HG03135 (cell line): ENCODE data around the gene PHACTR3.

ENCODE experiments used
- ATAC-seq: cut with Tn5 transposase; IDR thresholded peaks from one replicate; pipeline ENCODE4 v1.9.1; 2021; ENCODE audit warnings: mild to moderate bottlenecking, moderate library complexity; ENCODE audit not compliant: unreplicated experiment

PHACTR3 gene

DNA sequence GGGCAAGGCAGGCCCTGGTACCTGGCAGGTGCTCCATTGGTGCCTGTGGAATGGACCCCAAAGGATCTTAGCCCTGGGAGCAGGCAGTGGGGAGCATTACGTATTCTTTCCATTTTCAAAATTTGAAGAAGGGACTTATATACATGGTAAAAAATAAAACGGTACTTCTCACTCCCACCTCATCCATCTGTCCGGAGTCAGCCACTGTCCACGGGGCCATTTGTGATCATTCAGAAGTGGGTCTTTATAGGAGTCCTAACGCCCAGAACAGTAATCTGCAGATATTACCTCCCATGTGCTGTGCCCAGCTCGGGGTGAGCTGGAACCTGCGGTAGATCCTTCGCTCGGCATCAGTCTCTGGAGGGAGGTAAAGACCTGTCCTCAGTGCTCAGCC is 218.7 kb downstream of the PHACTR3 start:
- no peak for ATAC-seq

DNA sequence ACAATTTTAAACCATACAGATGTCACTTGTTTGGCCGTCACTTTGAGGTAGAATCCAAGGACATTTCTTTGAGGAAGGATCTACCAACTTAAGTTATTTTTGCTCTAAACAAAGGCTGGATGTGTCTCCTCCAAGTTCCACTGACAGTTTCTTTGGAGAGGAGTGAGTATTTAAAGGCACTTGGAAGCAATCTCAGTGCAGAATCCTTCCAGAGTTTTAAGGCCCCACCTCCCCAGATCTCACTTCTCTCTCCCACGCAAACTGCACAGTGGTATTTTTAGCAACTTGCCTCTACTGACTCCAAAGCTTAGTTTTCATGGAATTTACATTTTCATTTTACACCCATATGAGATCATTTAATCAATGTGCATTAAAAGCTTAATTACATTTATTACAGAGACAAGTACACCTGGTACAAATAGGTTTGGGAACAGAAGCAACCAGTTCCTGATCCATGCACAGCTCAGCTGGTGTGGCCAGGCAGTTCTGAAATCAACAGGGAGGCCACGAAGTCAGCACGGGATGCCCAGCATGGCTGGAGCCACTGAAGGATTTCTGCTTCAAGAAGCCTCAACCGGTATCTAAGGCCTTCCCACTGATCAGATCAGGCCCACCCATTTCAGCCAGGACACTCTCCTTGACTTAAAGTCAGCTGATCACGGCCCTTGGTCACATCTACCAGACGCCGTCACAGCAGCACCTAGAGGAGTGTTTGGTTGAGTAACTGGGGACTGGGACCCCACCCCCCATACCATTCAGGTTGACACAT is 219.3 kb downstream of the PHACTR3 start:
- no peak for ATAC-seq

DNA sequence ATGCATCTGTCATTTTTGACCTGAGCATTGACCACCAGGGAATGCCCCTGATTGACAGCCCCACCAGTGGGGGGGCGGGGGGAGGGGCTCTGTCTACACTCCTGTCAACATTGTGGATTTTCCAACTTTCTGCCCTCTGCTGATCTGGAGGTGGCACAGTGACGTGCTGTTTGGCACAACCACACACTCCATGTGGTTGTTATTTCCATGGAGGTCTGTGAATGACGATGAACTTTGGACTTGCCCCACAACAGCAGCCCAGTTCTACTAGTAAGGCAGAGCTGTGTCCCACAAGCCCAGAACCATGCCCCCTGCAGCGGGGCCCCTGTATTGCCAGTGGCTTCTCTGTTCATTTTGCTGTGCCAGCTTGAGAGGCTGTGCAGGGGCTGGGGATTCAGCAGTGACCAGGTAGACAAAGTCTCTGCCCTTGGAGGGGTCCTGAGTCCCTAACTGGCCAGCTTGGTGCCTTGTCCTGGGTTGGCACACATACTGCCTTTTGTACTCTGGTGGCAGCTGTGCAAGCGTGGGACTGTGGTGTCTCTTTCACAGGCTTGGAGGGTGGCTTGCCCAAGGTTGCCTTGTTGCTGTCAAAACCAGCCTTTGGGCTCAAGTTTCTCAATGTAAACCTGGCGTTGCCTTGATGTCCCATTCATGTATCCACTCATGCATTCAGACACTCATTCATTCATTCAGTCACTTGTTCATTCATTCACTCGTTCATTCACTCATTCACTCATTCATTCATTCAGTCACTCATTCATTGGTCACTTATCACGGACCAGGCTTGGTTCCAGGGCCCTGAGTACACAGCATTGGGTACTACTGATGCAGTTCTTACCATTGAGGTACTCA is 220.6 kb downstream of the PHACTR3 start:
- no peak for ATAC-seq

DNA sequence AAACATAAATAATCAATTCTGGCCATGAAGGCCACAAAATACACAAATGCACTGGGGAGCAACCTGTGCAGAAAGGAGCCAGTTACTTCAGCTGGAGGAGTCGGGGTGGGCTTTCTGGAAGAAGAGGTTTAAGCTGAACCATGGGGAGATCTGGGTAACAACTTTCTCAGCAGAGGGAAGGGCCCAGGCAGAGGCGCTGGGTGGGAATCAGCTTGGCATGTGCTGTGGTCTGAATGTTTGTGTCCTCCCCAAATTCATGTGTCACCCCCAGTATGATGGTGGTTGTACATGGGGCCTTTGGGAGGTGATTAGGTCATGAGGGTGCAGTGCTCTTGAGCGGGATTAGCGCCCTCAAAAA is 221.2 kb downstream of the PHACTR3 start:
- ATAC-seq: no peak

DNA sequence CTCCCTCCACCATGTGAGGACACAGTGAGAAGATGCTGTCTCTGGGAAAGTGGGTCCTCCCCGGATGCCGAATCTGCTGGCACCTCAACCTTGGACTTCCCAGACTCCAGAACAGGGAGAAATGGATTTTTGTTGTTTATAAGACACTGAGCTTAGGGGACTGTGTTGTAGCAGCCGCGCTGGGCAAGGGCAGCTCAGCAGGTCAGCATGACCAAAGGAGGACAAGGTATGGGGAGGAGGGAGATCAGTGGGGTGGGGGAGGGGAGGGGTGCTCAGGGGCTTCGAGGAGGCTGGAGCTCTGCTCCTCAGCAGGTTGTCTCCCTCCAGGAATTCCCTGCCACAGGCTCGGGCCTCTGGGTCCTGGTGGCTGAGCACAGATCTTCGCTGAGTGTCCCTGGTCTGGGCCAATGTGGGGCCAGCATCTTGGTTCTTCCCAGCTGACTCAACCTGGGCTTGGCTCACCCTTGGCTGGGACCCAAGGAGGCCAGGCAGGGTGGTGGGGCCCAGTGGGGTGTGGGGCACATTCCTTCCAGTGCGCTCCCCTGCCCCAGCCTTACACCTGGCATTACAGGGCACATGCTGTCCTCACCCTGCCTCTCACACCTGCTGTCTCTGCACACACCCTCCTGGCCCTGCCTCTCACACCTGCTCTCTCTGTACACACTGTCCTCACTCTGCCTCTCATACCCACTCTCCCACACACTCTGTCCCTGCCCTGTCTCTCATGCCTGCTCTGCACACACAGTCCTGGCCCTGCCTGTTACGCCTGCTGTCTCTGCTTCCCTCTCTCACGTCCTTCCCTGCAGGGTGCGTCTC is 221.8 kb downstream of the PHACTR3 start:
- ATAC-seq: no peak

DNA sequence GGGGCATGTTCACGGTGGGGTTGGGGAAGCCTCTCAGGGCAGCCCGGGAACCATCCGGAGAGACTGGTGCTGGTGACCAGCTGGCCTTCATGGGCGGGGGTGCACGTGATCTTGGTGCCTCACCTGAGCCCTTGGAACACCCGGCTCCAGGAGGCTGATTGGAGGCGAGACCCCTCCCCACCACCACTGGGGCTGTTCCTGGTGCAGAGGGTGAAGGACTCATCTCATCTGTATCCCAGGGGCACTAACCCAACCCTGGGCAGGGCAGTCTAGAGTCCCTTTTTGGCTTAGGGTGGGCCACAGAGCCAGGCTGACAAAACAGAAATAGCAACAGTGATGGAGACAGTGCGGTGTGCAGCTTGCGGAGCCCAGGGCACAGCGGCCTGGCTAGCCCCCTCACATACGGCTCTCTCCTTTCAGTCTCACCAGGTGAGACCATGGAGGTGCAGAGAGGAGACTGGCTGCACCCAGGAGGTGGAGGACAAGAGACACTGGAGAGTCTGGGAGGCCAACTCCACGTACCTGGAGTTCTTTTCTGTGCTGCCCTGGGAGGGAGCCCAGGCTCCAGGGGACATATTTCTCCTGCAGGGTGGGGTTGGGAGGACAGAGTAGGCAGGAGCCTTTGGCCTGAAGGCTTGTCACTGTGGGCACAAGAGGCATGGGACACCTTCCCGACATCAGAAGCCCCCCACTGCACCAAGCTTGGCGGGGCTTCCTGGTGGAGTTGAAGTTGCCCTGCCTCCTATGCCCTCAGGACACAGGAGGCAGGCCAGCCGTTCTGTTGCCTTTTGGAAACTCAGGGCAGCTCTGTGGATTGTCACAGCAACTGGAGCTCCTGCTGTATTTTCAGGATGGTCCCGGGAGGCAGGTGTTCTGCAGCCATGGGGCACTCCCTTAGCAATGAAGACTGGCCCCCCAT is 223.1 kb downstream of the PHACTR3 start:
- no peak for ATAC-seq

DNA sequence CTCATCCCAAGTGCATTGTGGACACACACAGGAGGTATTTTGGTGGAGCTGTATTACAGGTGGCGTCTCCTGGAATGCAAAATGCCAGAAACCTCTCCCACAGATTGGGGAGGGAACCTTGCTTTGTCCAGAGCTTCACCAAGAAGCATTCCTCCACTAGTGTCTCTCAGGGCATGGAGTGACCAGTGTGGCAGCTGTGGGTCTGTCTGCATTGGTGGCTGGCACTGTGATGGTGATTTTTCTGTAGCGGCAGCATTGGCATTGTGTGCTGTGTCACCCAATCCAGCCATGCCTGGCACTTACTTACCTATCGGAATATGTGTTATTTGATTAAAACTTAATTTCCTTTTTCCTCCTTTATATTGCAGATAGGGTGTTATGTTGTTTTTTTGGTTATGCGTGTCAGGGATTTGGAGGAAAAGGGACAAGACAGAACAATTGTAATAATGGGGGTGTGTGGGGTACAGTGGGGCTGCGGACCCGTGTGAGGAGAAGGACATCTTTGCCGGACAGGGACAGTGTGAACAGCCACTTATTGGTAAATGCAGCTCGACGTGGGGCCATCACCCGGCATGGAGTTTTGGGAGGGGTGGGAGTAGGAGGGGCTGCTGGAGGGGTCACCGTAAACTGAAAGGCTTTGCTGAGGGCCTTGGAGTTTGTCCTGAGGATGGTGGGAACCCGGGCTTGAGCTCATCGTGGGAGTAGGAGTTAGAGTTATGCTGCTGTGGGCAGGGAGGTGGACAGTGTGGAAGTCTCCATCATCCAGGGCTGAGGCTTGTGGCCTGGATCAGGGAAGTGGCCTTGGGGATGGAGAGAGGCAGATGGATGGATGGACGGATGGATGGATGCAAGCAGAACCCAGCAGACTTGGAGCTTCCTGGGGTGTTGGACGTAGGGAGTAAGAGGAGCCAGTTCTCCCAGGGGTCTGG is 224.0 kb downstream of the PHACTR3 start:
- no peak for ATAC-seq

DNA sequence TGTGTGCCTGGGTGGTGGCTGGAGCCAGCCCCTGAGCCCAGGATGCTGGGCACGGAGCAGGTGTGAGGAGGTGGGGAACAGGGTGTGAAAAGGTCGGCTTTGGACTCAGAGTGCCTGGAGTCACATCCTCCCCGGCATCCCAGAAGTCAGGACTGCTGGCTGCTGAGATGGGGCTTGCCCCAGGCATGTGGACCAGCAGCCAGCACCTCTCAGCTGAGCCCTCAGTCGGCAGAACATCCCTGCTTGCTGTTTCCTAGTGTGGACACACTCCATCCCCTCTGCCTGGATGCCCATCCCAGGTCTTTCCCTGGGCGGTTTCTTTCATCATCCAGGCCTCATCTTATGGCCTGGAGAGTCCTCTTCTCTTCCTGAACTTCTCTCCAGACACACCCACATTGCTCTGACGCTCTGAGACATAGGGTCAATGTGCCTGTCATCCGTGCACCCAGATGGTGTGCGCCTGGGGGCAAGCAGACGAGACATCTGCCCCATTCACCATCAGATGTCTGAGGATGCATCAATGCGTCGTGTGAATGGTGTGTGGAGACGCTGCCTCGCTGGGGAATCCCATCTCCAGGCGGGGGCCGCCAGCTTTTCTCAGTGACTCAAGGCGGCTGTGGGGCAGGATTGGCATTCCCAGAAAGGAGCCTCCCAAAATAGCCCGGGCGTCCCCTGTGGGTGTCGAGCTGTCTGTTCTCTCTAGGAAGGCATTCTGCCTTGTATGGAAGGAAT is 224.9 kb downstream of the PHACTR3 start:
- no peak for ATAC-seq

DNA sequence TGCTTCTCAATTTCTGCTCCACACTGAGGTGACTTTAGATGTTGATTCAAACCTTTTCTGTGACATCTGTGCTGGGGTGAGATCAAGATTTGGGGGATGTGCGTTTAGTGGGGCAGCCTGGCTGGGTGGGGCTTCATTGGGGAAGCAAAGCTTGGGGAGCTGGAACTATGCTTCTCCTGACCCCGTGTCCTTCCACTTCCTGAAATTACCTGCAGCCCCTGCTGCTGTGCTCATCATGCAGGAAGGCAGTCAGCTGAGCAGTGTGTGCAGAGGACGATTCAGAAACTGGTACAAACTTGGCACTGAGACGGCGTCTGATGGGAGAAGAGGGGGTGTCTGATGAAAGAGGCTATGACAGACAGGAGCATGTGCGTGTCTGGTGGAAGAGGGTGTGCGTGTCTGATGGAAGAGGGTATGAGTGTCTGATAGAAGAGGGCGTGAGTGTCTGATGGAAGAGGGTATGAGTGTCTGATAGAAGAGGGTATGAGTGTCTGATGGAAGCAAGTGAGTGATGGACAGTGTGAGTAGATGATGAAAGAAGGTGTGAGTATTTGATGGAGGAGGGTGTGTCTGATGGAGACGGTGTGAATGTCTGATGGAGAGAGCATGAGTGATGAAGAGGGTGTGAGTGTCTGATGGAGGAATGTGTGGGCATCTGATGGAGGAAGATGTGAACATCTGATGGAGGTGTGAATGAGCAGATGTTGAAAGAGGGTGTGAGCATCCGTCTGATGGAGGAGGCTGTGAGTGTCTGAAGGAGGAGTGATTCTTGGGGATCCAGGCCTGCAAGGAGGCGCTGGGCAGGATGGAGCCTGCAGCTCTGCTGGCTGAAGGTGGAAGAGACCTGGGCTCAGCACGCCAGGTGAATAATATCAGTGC is 225.7 kb downstream of the PHACTR3 start:
- ATAC-seq: no peak

DNA sequence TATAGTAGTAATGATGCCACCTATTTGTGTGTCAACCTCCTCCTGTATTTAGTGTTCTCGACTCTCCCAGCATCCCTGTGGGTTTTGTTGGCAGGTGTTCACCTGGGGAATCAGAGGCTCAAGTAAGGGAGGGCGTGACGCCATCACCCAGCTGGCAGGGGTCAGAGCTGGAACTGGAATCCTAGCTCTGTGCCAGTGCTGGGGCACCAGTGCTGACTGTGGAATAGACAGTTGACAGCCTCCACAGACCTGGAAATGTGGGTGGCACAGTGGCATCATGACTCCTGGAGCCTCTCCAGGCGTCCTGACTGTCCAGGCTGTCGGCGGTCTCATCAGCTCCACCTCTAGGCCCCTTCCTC is 226.3 kb downstream of the PHACTR3 start:
- ATAC-seq: no peak

DNA sequence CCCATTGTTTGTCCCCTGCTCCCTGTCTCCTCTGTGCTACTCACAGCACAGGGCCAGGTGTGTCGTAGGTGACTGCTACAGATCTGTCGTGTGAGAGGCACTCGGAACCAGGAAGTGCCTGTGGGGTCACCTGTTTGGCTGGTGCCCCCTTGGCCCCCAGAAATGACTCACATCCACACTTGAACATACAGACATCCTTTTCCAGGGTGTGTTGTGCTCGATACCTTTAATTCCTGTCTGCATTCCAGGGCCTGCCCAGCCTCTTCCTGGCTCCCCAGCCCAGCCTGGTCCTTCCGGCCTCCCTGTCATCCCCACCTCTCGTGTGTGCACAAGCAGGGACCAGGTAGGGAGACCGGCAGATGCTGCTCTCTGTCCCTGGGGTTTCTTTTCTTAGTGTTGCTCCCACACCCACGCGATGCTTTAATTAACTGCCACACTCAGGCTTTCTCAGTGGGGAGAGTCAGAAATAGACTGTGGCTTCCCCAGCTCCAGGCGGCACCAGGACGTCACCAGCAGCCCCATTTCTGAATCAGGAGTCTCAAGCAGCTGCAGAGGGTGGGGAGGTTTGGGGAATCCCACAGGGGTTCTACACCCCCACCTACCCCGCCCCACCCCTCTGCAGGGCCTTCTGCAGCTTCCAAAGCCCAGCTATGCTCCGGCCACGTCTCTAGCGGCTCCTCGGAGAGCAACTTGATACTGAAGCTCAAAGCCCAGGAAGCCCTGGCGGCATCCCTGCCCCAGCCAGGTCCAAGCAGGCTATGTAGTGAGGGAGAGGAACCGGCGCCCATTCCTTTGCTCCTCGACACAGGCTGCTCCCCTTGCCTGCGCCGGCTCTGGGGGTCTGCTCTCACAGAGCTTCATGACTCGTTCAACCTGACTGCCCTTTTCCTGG is 226.9 kb downstream of the PHACTR3 start:
- ATAC-seq: no peak

DNA sequence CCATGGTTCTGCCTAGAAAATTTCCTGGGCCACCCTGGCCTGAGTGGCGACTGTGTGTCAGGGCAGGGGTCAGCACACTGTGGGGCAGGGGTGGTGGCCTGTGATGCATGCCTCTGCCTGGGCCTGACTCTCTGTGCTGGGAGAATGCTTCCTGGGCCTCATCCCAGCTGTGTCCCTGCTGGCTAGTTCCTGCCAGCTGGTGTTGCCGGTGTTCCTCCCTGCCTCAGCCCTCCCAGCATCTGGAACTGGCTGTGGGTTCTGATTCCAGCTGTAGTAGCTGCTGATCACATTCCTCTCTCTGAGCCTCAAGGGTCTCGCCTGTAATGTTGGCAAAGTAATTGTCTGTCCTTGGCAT is 227.6 kb downstream of the PHACTR3 start:
- no peak for ATAC-seq

DNA sequence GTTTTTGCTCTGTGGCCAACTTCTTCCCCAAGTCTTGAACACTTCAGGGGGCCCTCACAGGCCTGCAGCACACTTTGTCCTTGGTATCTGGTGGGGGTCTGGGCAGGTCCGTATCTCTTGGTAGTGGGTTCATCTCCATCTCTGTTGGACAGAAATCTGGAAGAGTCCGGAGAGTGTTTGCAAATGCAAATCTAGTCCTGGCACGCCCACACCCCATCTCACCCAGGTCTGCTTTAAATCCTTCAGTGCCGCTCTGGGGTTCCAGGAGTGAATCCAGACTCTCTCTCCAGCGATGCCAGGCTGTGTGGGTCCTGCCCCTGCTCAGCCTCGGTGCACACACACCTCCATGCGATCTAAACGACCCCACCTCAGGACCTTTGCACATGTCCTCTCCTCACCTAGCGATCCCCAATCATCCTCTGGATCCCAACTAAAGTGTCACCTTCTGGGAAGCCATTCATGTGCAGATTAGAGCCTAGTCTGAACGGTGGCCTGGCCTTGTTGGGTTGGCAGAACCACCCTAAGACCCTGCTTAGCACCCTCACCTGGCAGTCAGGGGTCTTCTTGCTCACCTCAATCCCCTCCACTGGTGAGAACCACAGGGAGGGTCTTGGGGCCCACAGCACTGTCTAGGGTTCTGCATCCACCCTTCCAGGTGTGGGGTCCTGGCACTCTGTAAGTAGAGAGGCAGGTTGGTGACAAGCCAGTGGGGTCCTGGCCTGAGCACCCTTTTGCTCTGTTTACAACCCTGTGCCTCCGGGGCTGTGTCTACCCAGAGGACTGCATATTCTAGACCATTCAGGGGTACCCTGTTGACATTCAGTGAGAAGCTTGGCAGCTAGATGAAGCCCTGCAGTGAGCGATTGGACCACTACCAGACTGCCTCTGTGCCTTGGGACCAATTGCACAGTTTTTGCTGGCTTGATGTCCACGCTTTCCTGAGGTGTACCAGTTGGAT is 228.3 kb downstream of the PHACTR3 start:
- no peak for ATAC-seq

DNA sequence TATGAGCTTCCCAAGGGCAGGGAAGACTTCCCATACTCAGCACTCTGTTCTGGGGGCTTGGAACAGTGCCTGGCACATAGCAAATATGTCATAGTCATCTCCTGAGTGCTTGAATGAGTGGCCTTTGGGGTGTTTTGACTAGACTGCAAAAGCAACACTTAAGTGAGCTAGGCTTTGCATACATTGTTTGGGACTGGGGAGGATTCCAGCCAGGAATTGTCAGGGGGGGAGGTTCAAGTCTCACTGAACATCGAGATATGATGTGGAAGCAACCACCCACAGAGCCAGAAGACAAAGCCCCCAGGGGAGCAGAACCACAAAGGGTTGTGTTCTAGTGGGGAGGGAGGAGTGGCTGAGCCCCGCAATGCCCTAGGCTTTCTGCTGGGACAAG is 230.7 kb downstream of the PHACTR3 start:
- no peak for ATAC-seq

DNA sequence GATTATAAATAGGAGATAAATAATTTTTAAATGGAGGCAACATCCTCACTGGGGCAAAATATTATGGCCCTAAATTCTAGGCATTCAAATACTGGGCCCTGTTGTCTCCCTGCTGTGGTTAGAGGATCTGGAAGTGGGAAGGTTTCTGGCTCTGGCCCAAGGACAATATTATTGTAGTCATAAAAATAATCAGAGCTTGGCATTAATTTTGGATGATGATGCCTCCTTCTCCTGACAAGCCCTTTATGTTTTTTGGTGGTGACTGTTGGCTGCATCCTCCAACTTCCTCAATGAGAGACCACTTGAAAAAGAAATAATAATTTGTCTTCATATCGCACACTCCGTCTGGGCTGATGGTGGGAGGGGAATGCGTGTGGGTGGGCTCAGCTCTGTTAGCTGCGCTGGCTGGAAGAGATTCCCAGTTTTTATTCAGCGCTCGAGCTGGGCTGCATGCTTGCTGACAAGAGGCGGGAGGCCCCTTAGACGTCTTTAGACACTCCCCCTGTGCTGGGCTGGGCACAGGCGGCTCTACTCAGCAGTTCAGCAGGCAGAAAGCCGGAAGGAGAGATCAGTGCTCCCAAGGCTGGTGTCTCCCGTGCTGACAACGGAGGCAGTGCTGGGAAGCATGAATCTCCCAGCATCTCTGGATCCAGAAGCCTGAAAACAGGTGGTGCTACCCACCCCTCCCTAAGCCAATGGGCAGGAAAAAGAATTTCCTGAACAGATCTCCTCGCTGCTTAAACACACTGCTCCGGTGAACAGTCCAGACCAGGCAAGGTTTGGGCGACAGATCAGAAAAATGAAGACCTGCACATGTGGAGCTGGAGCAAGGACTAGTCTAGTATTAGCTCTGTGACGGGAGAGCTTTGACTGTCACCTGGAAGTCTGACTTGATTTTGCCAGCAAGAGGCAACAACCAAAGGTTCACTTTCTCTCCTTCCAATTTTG is 231.4 kb downstream of the PHACTR3 start:
- no peak for ATAC-seq
